ENCODE measurements around the gene NNMT.

- TF ChIP-seq EZH2phosphoT487 (IDR thresholded peaks at IDR 0.05; ENCODE audit: insufficient read depth, low read depth) (no peak), EZH2 (IDR thresholded peaks at IDR 0.05; ENCODE audit: insufficient read depth, poor library complexity, severe bottlenecking) (no peak)
Measured at GRCh38 chr11:114250993-114251814, 45.0 kb upstream of the NNMT start.

Data from GM23248 (cell line).